GM21737 (cell line): ENCODE data around the gene G6PC1.

Experiments
- ATAC-seq: cut with Tn5 transposase; IDR thresholded peaks from one replicate; pipeline ENCODE4 v1.9.1; 2021; ENCODE audit warnings: mild to moderate bottlenecking, moderate library complexity; ENCODE audit not compliant: unreplicated experiment

Gene G6PC1

GRCh38 chr17:42929497-42929844 is 28.9 kb downstream of the G6PC1 start:
- no peak for ATAC-seq

- no peak for ATAC-seq
Observed at GRCh38 chr17:42937712-42938596, 37.4 kb downstream of the G6PC1 start.

- no peak for ATAC-seq
Observed at GRCh38 chr17:42944211-42944610, 43.6 kb downstream of the G6PC1 start.

GRCh38 chr17:42946812-42947211 is 46.2 kb downstream of the G6PC1 start:
- ATAC-seq = no peak

GRCh38 chr17:42950044-42950783 is 49.6 kb downstream of the G6PC1 start:
- no peak for ATAC-seq
